H9 (cell line): ENCODE results near the gene STYK1. TPM values are rescaled to one million over a fixed set of nuclear protein-coding genes. Genes with fewer than 3 reads are reported as not detected.

ENCODE experiments used
- DNase-seq: peaks from one replicate; pipeline ENCODE4 v3.0.0-alpha.2; 2017
- H2AFZ ChIP-seq: one replicate; pipeline ENCODE4 v1.6.1; 2013; ENCODE audit warnings: mild to moderate bottlenecking, low read length, control low read depth, moderate library complexity
- H2AK5ac ChIP-seq: 2 replicates; pipeline ENCODE4 v1.6.1; 2013; ENCODE audit warnings: low read length, control low read depth, mixed read lengths; ENCODE audit not compliant: insufficient read length
- H2BK120ac ChIP-seq: one replicate; pipeline ENCODE4 v1.6.1; 2013; ENCODE audit warnings: low read depth, mild to moderate bottlenecking, low read length, control low read depth, inconsistent platforms; ENCODE audit not compliant: poor library complexity, severe bottlenecking
- H2BK12ac ChIP-seq: 2 replicates; pipeline ENCODE4 v1.6.1; 2013; ENCODE audit warnings: low read length, control low read depth, mixed read lengths, low read depth; ENCODE audit not compliant: insufficient read length
- H2BK15ac ChIP-seq: 2 replicates; pipeline ENCODE4 v1.6.1; 2013; ENCODE audit warnings: low read depth, low read length, control low read depth
- H2BK20ac ChIP-seq: one replicate; pipeline ENCODE4 v1.6.1; 2013; ENCODE audit warnings: low read depth, mild to moderate bottlenecking, low read length, control low read depth, inconsistent platforms; ENCODE audit not compliant: poor library complexity, severe bottlenecking
- H2BK5ac ChIP-seq: 2 replicates; pipeline ENCODE4 v1.6.1; 2013; ENCODE audit warnings: low read length, control low read depth, mixed read lengths; ENCODE audit not compliant: insufficient read length
- H3K14ac ChIP-seq: 2 replicates; pipeline ENCODE4 v1.6.1; 2013; ENCODE audit warnings: low read length, control low read depth; ENCODE audit not compliant: insufficient read depth
- H3K18ac ChIP-seq: 2 replicates; pipeline ENCODE4 v1.6.1; 2013; ENCODE audit warnings: low read depth, mild to moderate bottlenecking, mixed read lengths, low read length, control low read depth; ENCODE audit not compliant: insufficient read length
- H3K23ac ChIP-seq: 2 replicates; pipeline ENCODE4 v1.6.1; 2013; ENCODE audit warnings: low read length, control low read depth, mixed read lengths, low read depth; ENCODE audit not compliant: insufficient read length
- H3K23me2 ChIP-seq: 2 replicates; pipeline ENCODE4 v1.6.1; 2013; ENCODE audit warnings: low read depth, mild to moderate bottlenecking, mixed read lengths, low read length, control low read depth; ENCODE audit not compliant: insufficient read length, poor library complexity, severe bottlenecking
- H3K27ac ChIP-seq: 2 replicates; pipeline ENCODE4 v1.5.1; 2013; ENCODE audit warnings: low read length, control low read depth, mixed read lengths, low read depth; ENCODE audit not compliant: insufficient read length
- H3K27me3 ChIP-seq: 2 replicates; pipeline ENCODE4 v1.6.1; 2013; ENCODE audit warnings: low read length, control low read depth, inconsistent platforms; ENCODE audit not compliant: insufficient read depth
- H3K4ac ChIP-seq: 2 replicates; pipeline ENCODE4 v1.6.1; 2013; ENCODE audit warnings: low read depth, mild to moderate bottlenecking, control low read depth, inconsistent platforms, low read length, moderate library complexity
- H3K4me1 ChIP-seq: 2 replicates; pipeline ENCODE4 v1.6.1; 2013; ENCODE audit warnings: low read length, control low read depth, inconsistent platforms; ENCODE audit not compliant: insufficient read depth
- H3K4me2 ChIP-seq: 2 replicates; pipeline ENCODE4 v1.6.1; 2013; ENCODE audit warnings: low read length, control low read depth, mixed read lengths; ENCODE audit not compliant: insufficient read length, insufficient read depth
- H3K56ac ChIP-seq: 2 replicates; pipeline ENCODE4 v1.6.1; 2013; ENCODE audit warnings: low read depth, mild to moderate bottlenecking, mixed read lengths, low read length, control low read depth; ENCODE audit not compliant: insufficient read length
- H3K79me1 ChIP-seq: 2 replicates; pipeline ENCODE4 v1.6.1; 2013; ENCODE audit warnings: low read depth, mild to moderate bottlenecking, moderate library complexity, low read length, control low read depth, inconsistent platforms; ENCODE audit not compliant: insufficient read depth, poor library complexity, severe bottlenecking
- H3K79me2 ChIP-seq: 2 replicates; pipeline ENCODE4 v1.6.1; 2013; ENCODE audit warnings: low read length, control low read depth, inconsistent platforms; ENCODE audit not compliant: insufficient read depth
- H3K9ac ChIP-seq: 2 replicates; pipeline ENCODE4 v1.6.1; 2013; ENCODE audit warnings: low read length, control low read depth, mixed read lengths; ENCODE audit not compliant: insufficient read length; ENCODE audit errors: extremely low read depth
- H3K9me3 ChIP-seq: one replicate; pipeline ENCODE4 v1.6.1; 2013; ENCODE audit warnings: low read depth, low read length, inconsistent platforms; ENCODE audit not compliant: control insufficient read depth
- H3T11ph ChIP-seq: one replicate; pipeline ENCODE4 v1.6.1; 2013; ENCODE audit warnings: mild to moderate bottlenecking, low read length, control low read depth, inconsistent platforms
- H4K20me1 ChIP-seq: one replicate; pipeline ENCODE4 v1.6.1; 2013; ENCODE audit not compliant: control insufficient read depth, insufficient read length, insufficient read depth
- H4K5ac ChIP-seq: 2 replicates; pipeline ENCODE4 v1.6.1; 2013; ENCODE audit warnings: low read depth, mild to moderate bottlenecking, mixed read lengths, low read length, control low read depth; ENCODE audit not compliant: insufficient read length
- H4K8ac ChIP-seq: replicated peaks from 2 replicates; pipeline ENCODE4 v1.6.1; 2013; ENCODE audit warnings: low read length, control low read depth, mixed read lengths, low read depth; ENCODE audit not compliant: insufficient read length
- H4K91ac ChIP-seq: 2 replicates; pipeline ENCODE4 v1.6.1; 2013; ENCODE audit warnings: low read depth, mild to moderate bottlenecking, moderate library complexity, mixed read lengths, low read length, control low read depth; ENCODE audit not compliant: insufficient read length
- H3K27ac Mint-ChIP-seq, 3 experiments: 2 replicates in 2 of 3; 3 replicates in 1 of 3; pipeline ENCODE4 v1.8.0; 2020 to 2021; ENCODE audit warnings: mixed read lengths in 3 of 3, mild to moderate bottlenecking in 1 of 3, moderate library complexity in 1 of 3
- H3K27me3 Mint-ChIP-seq: 2 replicates; pipeline ENCODE4 v1.8.0; 2021; ENCODE audit warnings: low read depth, mild to moderate bottlenecking, moderate library complexity, mixed read lengths
- H3K36me3 Mint-ChIP-seq, 3 experiments: 2 replicates in 2 of 3; 3 replicates in 1 of 3; pipeline ENCODE4 v1.8.0; 2020 to 2021; ENCODE audit warnings: low read depth in 3 of 3, mixed read lengths in 3 of 3; ENCODE audit not compliant: insufficient read depth in 1 of 3
- H3K4me1 Mint-ChIP-seq, 2 experiments: 2 replicates each; pipeline ENCODE4 v1.8.0; 2020; ENCODE audit warnings: mixed read lengths in 2 of 2
- H3K4me3 Mint-ChIP-seq, 2 experiments: 2 replicates in 1 of 2; 3 replicates in 1 of 2; pipeline ENCODE4 v1.8.0; 2020 to 2021; ENCODE audit warnings: mild to moderate bottlenecking in 2 of 2, mixed read lengths in 2 of 2, moderate library complexity in 1 of 2
- H3K9me3 Mint-ChIP-seq, 2 experiments: 2 replicates in 1 of 2; 3 replicates in 1 of 2; pipeline ENCODE4 v1.8.0; 2020; ENCODE audit warnings: mild to moderate bottlenecking in 2 of 2, mixed read lengths in 2 of 2, moderate library complexity in 1 of 2
- WGBS: extraction: QIAGEN DNeasy Blood & Tissue Kit; methylation state at CpG from one replicate; pipeline ENCODE4 v1.1.7; 2013; ENCODE audit warnings: missing lambda C conversion rate, low lambda C conversion rate, mixed read lengths; ENCODE audit not compliant: insufficient read length; ENCODE audit errors: extremely low coverage; 5-methylcytosine and 5-hydroxymethylcytosine counted together
- total RNA-seq: library from RNA; stranded (reverse); gene quantifications from 2 replicates; pipeline ENCODE4 v1.2.1, GENCODE V29; 2021
- TF ChIP-seq, protein P1 (sequence below): fragments of 200-600 bp; sonication (generic); conservative IDR thresholded peaks from 3 replicates; pipeline ENCODE4 v1.8.0; 2021; ENCODE audit warnings: antibody characterized with exemption, mild to moderate bottlenecking

The STYK1 gene
- total RNA-seq, 1 experiment from 2014 or later = 0.37 TPM

DNA sequence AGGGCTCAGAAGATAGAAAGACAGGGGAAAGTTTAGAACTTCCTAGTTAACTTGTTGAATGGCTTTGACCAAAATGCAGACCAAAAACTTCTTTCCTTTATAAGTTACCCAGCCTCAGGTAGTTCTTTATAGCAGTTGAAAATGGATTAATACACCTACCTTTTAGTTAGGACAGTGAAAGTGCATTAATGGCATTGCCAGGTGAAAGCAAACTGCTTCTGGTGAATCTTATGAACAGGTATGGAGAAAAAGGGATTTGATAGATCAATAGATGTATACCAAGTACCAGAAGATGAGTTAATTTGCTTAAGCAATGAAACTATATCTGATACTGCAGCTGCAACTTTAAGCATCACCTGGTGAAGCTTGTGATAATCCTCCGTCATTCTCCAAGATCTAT is 14.2 kb upstream of the STYK1 start:
- no peaks in the 10 kb centered on the region for H3K27me3 ChIP-seq
- H3K23ac ChIP-seq = no peak overlapping the region
- no peak overlapping the region for H3K4me2 ChIP-seq
- H4K20me1 ChIP-seq = no peaks in the 10 kb centered on the region
- H2AK5ac ChIP-seq = no peak overlapping the region
- no peak overlapping the region for H2BK15ac ChIP-seq
- WGBS = no CpG with 5 or more reads among the region's 1 CpG
- H3K27me3 Mint-ChIP-seq = no peaks in the 10 kb centered on the region
- H3T11ph ChIP-seq = no peak overlapping the region
- no peak overlapping the region for H3K18ac ChIP-seq
- H3K4me1 Mint-ChIP-seq = no peaks in the 10 kb centered on the region
- no peak overlapping the region for H2BK12ac ChIP-seq
- H3K79me1 ChIP-seq = no peaks in the 10 kb centered on the region
- H2BK120ac ChIP-seq = no peak overlapping the region
- no peaks in the 10 kb centered on the region for H3K79me2 ChIP-seq
- no peak overlapping the region for H3K27ac Mint-ChIP-seq
- no peaks in the 10 kb centered on the region for H3K4me1 ChIP-seq
- H3K23me2 ChIP-seq = no peaks in the 10 kb centered on the region
- no peak overlapping the region for H3K27ac ChIP-seq
- no peaks in the 10 kb centered on the region for H3K36me3 Mint-ChIP-seq
- H2AFZ ChIP-seq = no peak overlapping the region
- H4K8ac ChIP-seq = no peak overlapping the region
- H3K4ac ChIP-seq = no peak overlapping the region
- no peaks in the 10 kb centered on the region; a peak in 1 of 5 replicates for H3K9me3 Mint-ChIP-seq
- DNase-seq = no peak
- H3K9me3 ChIP-seq = no peaks in the 10 kb centered on the region
- no peak overlapping the region for H3K14ac ChIP-seq
- H3K4me3 Mint-ChIP-seq = no peak overlapping the region
- H3K9ac ChIP-seq = no peak overlapping the region
- TF ChIP-seq, protein P1, sequence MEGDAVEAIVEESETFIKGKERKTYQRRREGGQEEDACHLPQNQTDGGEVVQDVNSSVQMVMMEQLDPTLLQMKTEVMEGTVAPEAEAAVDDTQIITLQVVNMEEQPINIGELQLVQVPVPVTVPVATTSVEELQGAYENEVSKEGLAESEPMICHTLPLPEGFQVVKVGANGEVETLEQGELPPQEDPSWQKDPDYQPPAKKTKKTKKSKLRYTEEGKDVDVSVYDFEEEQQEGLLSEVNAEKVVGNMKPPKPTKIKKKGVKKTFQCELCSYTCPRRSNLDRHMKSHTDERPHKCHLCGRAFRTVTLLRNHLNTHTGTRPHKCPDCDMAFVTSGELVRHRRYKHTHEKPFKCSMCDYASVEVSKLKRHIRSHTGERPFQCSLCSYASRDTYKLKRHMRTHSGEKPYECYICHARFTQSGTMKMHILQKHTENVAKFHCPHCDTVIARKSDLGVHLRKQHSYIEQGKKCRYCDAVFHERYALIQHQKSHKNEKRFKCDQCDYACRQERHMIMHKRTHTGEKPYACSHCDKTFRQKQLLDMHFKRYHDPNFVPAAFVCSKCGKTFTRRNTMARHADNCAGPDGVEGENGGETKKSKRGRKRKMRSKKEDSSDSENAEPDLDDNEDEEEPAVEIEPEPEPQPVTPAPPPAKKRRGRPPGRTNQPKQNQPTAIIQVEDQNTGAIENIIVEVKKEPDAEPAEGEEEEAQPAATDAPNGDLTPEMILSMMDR = no peak
- H2BK5ac ChIP-seq = no peak overlapping the region
- no peak overlapping the region for H4K5ac ChIP-seq
- no peak overlapping the region for H3K56ac ChIP-seq
- no peak overlapping the region for H4K91ac ChIP-seq
- no peak overlapping the region for H2BK20ac ChIP-seq
